HG03103 (cell line): ENCODE measurements around the gene GALNT12.
A peak's percentile ranks its signal among the peaks of the same experiment; 100 is the strongest.

Source experiments
- ATAC-seq: cut with Tn5 transposase; IDR thresholded peaks from one replicate; pipeline ENCODE4 v1.9.1; 2021; ENCODE audit warnings: low read depth; ENCODE audit not compliant: unreplicated experiment

Gene GALNT12

GRCh38 chr9:98801561-98801960 lies 5.9 kb upstream of the GALNT12 start:
- no peak for ATAC-seq

DNA sequence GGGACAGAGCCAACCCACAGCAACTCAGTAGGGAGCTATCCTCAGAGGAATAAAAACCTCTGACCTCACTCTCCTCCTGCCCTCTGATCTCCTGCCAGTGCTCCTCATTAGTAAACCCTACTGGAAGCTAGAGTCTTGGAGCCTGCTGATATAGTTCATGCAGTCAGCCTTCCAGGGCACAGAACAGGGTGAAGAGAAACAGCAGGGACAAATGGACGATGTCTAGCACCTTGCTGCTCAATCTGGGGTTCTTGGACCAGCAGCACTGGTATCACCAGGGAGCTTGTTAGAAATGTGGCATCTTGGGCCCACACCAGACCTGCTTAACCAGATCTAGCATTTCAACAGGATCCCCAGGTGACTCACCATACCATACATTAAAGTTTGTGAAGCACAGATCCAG lies 5.5 kb upstream of the GALNT12 start:
- no peak for ATAC-seq

- no peak for ATAC-seq
Observed at GRCh38 chr9:98804083-98804482, 3.4 kb upstream of the GALNT12 start.

DNA sequence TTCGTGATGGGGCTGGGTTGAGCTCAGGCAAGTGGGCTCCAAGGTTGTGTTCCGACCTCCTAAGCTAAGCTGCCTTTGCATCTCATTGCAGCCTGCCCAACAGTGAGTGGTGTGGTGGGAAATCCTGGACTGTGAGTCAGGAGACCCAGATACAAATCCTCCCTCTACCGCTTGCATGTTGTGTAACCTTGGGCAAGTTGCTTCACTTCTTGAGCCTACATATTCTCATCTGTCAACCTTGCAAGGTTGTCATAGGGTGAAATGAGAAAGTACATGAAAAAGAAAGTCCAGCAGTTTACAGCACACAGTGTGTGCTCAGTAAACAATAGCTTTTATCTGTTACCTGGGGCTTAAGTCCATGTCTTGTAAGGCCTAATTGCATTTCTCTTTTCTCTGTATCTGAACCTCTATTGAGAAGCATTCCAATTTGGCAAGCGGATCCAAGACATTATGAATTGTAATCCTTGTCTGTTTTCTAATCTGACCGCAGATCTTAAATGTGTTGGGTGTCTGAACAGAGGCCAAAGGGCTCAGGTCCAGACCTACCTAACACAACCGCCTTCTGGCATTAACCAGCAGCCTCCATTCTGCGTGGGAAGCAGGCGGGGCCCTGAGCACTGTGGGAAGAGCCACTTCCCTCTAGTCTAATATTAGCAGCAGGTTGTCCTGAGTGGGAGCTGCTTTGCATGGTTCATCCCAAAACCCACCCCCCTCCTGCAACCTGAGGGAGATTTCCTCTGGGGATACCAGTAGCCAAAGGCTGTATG lies 1.8 kb upstream of the GALNT12 start:
- no peak for ATAC-seq

DNA sequence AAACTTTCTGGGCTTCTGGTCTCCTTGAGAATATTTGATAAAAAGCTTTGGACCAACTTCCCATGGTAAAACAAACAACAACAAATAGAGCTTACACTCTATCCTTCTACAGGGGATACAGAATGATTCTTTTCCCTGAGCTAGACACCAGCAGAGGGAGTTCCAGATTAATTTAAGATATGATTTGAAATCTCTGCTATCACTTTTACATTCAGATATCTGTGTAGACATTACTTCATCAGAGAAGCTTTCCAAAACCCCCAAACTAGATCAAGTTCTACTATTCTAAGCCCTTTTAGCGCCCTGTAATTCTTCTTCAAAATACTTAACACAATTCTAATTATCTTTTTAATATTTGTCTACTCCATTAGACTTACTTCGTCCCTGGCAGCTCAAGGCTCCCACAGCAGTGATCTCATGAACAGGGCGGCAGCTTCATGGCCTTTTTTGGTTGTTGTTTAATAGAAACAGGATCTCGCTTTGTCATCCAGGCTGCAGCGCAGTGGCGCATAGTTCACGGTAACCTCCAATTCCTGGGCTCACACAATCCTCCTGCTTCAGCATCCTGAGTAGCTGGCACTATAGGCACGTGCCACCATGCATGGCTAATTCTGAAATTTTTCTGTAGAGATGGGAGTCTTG lies 955 bp upstream of the GALNT12 start:
- ATAC-seq = no peak

DNA sequence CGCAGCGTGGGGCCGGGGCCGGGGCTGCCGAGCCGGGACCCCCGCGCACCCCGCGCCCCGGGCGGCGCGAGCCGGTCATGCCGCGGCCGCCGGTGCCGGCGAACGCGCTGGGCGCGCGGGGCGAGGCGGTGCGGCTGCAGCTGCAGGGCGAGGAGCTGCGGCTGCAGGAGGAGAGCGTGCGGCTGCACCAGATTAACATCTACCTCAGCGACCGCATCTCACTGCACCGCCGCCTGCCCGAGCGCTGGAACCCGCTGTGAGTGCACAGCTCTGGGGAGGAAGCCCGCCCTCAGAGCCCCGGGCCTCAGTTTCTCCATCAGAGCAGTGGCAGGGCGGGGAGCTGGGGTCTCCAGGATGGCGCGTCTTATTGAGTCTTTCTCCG lies 335 bp downstream of the GALNT12 start:
- peak; percentile 26 for ATAC-seq

DNA sequence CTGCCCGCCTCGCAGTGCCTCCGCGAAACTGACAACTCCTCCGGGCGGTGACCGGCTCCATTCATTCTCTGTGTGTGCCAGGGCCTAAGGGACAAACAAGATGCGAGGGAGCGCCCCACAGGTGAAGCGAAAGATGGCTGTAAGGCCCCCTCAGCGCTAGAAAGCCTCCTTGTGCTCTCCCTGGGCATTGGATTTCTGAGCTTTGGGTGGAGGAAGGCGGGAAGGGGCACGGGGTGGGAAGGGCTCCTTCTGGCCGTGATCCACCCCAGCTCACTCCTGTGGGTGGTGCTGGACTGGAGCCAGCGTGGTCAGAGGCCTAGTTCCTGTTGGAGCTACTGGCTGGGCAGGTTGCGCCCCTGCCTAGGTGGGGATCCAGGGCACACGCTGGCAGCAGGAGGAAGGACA lies 943 bp downstream of the GALNT12 start:
- ATAC-seq = no peak

DNA sequence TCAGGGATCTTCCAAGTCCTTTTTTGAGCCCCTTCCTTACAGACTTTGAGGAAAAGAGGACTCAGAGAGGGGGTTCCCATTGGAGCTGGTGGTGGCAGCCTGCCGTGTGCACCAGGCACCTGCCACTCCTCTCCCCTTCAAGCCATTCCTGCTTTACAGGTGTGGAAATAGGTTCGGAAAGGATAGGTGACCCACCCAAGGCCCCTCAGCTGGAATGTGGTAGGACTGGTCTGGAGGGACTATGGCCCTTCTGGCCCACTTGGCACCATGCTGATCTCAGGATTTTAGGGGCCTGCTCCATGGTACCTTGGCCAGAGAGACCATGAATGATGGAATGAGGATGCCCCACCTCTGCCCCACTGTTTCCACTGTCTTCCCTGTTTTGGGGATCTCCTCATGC lies 1.4 kb downstream of the GALNT12 start:
- ATAC-seq = no peak

DNA sequence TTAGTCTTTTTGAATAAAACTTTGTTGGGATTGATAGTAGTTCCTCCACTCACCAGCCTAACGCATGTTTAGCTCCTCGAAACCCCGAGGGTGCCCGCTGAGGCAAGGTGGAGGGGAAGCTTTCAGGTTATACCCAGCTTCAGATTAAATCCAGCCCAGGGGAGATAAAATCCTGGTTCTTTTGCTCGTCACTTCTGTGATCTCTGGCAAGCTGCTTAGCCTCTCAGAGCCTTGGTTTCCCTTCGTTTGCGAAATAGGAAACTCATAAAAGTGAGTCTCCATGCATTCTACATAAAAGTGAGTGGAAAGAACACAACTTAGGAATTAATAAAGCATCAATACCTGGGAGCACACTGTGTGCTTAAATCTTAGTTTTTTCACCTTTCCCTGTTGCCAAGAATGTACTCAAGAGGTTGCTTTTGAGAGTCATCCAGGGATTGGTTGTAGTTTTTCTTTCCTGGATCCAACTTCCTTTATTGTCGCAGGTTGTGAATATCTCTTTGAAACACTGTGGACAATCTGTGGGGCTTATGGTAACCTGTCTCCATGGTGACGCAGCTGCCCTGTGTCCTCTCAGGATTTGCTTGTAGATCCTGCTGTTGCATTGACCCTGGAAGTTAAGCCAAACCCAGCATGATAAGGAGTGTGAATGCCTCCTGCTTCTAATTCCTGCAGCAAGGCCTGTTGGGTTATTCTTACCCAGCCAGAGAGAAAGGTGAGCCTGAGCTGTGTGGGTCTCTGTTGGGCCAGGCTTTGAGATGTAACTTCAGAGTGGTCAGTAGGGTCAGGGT lies 2.0 kb downstream of the GALNT12 start:
- ATAC-seq = no peak

- no peak for ATAC-seq
Observed at GRCh38 chr9:98810102-98810842, 2.8 kb downstream of the GALNT12 start.

DNA sequence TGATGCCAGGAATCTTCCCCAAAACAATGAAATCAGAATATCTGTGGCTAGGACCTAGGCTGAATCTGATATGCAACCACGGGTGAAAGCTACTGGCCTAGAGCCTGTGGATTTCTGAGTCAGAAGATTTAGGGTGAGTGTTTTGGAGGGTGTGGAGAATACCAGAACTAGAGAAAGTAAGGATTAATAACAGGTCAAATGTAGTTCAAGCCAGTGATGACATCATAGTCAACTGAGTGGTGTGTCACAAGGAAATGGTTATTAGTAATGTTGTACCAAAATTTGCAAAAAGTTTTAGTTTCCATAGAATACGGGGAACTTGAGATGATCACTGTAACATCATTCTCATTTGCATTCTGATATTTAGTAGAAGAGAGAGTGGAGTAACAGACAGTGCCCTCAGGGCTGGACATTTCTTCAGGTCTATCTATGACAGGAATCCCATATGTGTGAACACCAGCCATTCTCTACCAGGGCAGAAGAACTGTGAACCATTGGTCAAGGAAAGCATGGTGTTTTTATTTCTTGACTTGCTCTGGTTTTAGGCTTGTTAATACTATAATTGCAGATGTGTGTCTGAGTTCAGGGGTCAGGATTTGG lies 3.7 kb downstream of the GALNT12 start:
- no peak for ATAC-seq

GRCh38 chr9:98815391-98815951 lies 8.0 kb downstream of the GALNT12 start:
- ATAC-seq = no peak

GRCh38 chr9:98818764-98819163 lies 11.3 kb downstream of the GALNT12 start:
- no peak for ATAC-seq

DNA sequence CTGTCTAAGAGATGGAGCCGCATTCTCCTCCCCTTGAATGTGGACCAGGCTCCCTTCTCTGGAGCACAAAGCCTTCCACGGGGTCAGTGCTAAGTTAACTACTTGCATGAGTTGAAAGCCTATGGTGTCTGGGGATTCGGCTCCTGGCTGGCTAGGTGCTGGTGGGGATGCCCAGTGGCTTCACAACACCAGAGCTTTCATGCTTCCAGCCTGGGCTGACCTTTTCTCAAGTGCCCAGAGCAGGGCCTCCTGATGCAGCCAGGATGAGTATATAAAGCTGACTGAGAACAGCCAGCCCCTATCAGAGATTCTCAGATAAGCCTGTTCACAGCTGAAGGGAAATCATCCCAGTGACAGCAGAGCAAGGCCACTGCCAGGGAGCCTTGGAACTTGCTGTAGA lies 11.8 kb downstream of the GALNT12 start:
- ATAC-seq = no peak

GRCh38 chr9:98821831-98822230 lies 14.4 kb downstream of the GALNT12 start:
- no peak for ATAC-seq

DNA sequence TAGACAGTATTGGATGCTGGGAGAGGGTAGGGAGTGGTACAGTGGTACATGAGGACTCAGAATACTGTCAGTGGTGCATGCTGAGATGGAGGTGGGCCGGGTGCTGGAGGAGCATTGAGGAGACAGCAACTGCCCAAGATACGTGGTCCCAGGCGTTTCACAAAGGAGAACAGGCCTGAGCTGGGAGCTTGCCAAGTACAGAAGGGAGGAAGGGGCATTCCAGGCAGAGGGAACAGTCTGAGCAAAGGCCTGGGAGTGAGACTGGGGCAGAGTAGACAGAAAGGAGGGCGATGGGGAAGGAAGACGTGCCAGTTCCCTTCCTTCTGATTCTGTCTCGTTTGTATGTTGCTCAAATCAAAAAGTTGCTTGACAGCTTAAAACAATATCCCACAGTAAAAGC lies 15.2 kb downstream of the GALNT12 start:
- no peak for ATAC-seq

DNA sequence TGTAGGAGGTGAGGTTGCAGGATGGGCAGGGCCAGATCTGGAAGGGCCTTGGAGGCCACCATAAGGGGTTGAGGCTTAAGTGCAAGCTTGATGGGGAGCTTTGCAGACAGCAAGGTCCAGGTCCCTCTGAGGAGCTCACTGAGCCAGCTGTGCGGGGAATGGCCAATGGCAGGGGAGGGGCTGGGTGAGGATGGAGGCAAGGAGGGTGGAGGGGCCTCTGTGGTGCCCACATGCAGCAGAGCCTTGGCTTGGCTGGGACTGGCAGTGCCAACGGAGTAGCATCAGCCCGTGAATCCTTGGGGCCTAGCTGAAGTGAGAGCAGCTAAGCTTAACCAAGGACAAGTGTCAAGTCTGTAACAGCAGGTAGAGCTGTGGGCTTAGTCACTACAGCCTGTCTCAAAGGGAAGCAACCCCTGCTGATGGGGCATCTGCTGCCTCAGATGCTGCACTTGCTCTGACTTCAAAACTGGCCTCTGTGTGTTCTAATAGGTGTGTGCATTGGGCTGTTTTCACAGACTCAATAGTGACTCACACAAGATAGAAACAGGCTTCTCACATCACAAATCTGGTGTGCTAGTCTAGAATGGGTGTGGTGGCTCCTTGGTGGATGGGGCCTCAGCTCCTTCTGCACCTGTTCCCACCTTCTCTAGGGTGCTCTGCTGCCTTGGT lies 16.3 kb downstream of the GALNT12 start:
- ATAC-seq = no peak

DNA sequence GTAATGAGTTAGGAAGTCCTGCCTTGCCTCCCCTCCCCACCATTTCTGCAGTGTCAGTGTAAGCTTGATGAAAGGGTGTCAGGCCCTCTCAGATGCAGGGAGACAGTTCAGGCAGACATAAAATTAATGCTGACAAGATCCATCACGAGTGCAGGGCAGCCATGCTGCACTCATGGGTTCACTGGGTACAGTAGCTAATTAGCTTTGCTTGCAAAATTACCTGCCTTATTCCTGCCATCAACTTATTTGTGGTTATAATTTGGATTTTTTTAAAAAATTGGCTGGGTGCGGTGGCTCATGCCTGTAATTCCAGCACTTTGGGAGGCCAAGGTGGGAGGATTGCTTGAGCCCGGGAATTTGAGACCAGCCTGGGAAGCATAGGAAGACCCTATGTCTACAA lies 17.9 kb downstream of the GALNT12 start:
- no peak for ATAC-seq

DNA sequence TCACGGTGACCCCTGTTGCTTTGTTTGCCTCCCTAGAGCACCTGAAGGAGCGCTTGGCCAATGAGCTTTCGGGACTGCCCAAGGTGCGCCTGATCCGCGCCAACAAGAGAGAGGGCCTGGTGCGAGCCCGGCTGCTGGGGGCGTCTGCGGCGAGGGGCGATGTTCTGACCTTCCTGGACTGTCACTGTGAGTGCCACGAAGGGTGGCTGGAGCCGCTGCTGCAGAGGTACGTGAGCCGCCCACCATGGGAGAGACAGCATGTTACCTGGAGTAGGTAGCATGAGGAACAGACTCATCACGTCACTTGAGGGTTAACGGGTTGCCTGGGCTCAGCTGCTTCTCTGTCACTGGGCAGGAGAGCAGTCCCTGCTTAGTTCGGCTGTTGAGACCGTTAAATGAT lies 19.2 kb downstream of the GALNT12 start:
- ATAC-seq = no peak

DNA sequence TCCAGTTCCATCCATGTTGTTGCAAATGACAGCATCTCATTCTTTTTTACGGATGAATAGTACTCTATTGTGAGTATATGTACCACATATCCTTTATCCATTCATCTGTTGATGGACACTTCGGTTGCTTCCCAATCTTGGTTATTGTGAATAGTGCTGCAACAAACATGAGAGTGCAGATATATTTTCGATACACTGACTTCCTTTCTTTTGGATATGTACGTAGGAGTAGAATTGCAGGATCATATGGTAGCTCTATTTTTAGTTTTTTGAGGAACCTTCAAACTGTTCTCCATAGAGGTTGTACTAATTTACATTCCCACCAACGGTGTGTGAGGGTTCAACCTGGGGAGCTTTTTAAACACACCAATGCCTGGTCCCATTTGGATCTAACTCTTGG lies 22.3 kb downstream of the GALNT12 start:
- ATAC-seq = no peak
